ENCODE results near the gene ADCY3. TPM values are rescaled to one million over a fixed set of nuclear protein-coding genes. Genes with fewer than 3 reads are reported as not detected.

ADCY3 gene
- total RNA-seq, 1 experiment from 2014 or later = 75.6 TPM

DNA sequence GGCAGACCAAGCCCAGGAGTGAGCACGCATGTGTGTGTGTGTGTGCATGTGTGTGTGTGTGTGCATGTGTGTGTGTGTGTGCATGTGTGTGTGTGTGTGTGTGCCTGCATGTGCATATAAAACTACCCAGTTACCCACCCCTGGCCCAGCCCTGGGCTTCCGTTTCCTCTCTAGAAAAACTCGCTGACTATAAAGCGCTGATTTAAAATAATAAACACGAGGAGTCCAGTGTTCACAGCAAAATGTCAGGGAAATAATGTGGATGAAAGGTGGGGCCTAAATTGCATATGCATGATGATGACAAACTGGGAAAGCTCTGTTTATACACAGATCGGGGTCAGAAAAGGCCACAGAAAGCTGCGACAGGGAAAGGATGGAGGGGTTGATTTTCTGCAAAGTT is 7.5 kb downstream of the ADCY3 start:
- BruUV-seq (replicated peaks) = no TSS peak
- Histone ChIP-seq H3K9me3 (no peaks in the 10 kb centered on the region), H3K4me3 (ENCODE audit: low read depth, low read length) (no peak overlapping the region), H3K27me3 (replicated peaks; ENCODE audit: control insufficient read depth, insufficient read depth, low read length) (no peaks in the 10 kb centered on the region), H3K4me1 (no peaks in the 10 kb centered on the region), H3K36me3 (ENCODE audit: control insufficient read depth, insufficient read depth, low read length) (no peaks in the 10 kb centered on the region; the same call in 1 of the 2 replicates)
- Mint-ChIP-seq H3K36me3 (ENCODE audit: insufficient read depth, unreplicated experiment) (peaks cover 28% of the 10 kb centered on the region), H3K4me3 (ENCODE audit: unreplicated experiment) (no peak overlapping the region), H3K4me1 (ENCODE audit: low read depth, unreplicated experiment) (peaks cover 13% of the 10 kb centered on the region), H3K27me3 (ENCODE audit: insufficient read depth, unreplicated experiment) (no peaks in the 10 kb centered on the region), H3K9me3 (ENCODE audit: unreplicated experiment) (no peaks in the 10 kb centered on the region), H3K27ac (ENCODE audit: unreplicated experiment) (no peak overlapping the region)
- POLR2A ChIA-PET = no interaction called here
- DNase-seq = no peak
- TF ChIP-seq, protein P1, sequence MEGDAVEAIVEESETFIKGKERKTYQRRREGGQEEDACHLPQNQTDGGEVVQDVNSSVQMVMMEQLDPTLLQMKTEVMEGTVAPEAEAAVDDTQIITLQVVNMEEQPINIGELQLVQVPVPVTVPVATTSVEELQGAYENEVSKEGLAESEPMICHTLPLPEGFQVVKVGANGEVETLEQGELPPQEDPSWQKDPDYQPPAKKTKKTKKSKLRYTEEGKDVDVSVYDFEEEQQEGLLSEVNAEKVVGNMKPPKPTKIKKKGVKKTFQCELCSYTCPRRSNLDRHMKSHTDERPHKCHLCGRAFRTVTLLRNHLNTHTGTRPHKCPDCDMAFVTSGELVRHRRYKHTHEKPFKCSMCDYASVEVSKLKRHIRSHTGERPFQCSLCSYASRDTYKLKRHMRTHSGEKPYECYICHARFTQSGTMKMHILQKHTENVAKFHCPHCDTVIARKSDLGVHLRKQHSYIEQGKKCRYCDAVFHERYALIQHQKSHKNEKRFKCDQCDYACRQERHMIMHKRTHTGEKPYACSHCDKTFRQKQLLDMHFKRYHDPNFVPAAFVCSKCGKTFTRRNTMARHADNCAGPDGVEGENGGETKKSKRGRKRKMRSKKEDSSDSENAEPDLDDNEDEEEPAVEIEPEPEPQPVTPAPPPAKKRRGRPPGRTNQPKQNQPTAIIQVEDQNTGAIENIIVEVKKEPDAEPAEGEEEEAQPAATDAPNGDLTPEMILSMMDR (IDR thresholded peaks at IDR 0.05; ENCODE audit: insufficient read depth in 1 of 2, low read depth in 1 of 2, low read length in 1 of 2, severe bottlenecking in 1 of 2, unreplicated experiment in 1 of 2) = no peak
- CTCF ChIA-PET = no interaction called here
- intact Hi-C loops (cut with micrococcal nuclease; ENCODE audit: unreplicated experiment) = no loop called here

DNA sequence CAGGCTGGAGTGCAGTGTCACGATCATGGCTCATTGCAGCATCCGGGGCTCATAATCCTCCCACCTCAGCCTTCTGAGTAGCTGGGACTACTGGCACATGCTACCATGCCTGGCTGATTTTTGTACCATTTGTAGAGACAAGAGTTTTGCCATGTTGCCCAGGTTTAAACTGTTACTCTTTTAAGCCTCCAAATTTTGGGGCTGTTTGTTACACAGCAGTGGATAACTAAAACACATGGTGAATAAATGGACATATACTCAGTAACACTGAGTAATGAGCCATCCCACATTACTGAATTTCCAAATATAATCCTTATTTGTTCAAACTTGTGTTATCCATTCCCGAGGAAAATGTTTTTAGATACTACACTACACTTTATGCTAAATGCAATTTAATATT is 9.8 kb downstream of the ADCY3 start:
- no peak for DNase-seq
- no peak overlapping the region for H3K4me3 Mint-ChIP-seq (ENCODE audit: unreplicated experiment)
- TF ChIP-seq, protein P1 (IDR thresholded peaks at IDR 0.05; ENCODE audit: insufficient read depth in 1 of 2, low read depth in 1 of 2, low read length in 1 of 2, severe bottlenecking in 1 of 2, unreplicated experiment in 1 of 2) = no peak
- H3K4me3 ChIP-seq (ENCODE audit: low read depth, low read length) = no peak overlapping the region
- CTCF ChIA-PET = no interaction called here
- no peaks in the 10 kb centered on the region for H3K27me3 ChIP-seq (replicated peaks; ENCODE audit: control insufficient read depth, insufficient read depth, low read length)
- H3K9me3 Mint-ChIP-seq (ENCODE audit: unreplicated experiment) = no peaks in the 10 kb centered on the region
- intact Hi-C loops (cut with micrococcal nuclease; ENCODE audit: unreplicated experiment) = no loop called here
- no peaks in the 10 kb centered on the region for H3K4me1 ChIP-seq
- no peaks in the 10 kb centered on the region; the same call in 1 of the 2 replicates for H3K36me3 ChIP-seq (ENCODE audit: control insufficient read depth, insufficient read depth, low read length)
- POLR2A ChIA-PET = no interaction called here
- no peak overlapping the region for H3K27ac Mint-ChIP-seq (ENCODE audit: unreplicated experiment)
- peaks cover 11% of the 10 kb centered on the region for H3K4me1 Mint-ChIP-seq (ENCODE audit: low read depth, unreplicated experiment)
- no peaks in the 10 kb centered on the region for H3K9me3 ChIP-seq
- BruUV-seq (replicated peaks) = no TSS peak
- no peaks in the 10 kb centered on the region for H3K27me3 Mint-ChIP-seq (ENCODE audit: insufficient read depth, unreplicated experiment)
- peaks cover 33% of the 10 kb centered on the region for H3K36me3 Mint-ChIP-seq (ENCODE audit: insufficient read depth, unreplicated experiment)

DNA sequence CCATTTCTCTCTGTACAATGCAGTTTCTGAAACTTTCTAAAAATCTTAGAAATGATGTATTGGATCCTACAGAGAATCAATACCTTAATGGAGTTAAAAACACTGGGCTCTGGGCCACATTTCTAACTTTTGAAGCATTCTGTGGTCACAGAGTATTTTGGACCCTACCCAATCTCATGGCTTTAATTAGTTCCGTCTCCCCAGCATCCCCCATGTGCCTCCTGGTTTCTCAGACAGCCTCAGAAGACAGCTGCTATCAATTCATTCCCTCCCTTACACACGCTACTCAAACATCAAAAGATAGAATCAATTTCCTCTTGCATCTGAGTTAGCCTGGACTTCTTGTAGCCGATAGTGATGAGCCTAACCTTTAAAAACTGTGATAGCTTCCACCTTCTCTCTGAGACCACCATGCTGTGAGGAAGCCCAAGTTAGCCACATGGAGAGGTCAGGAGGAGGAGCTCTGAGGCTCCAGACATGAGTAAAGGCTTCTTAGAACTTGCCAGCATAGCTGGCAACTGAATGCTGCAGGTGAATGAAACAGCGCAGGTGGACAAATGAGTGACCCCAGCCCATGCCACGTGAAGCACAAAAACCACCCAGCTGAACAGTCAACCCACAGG is 10.4 kb downstream of the ADCY3 start:
- Mint-ChIP-seq H3K4me3 (ENCODE audit: unreplicated experiment) (no peak overlapping the region), H3K36me3 (ENCODE audit: insufficient read depth, unreplicated experiment) (peaks cover 32% of the 10 kb centered on the region), H3K4me1 (ENCODE audit: low read depth, unreplicated experiment) (peaks cover 7% of the 10 kb centered on the region), H3K9me3 (ENCODE audit: unreplicated experiment) (no peaks in the 10 kb centered on the region), H3K27me3 (ENCODE audit: insufficient read depth, unreplicated experiment) (no peaks in the 10 kb centered on the region), H3K27ac (ENCODE audit: unreplicated experiment) (no peak overlapping the region)
- Histone ChIP-seq H3K27me3 (replicated peaks; ENCODE audit: control insufficient read depth, insufficient read depth, low read length) (no peaks in the 10 kb centered on the region), H3K9me3 (no peaks in the 10 kb centered on the region), H3K4me3 (ENCODE audit: low read depth, low read length) (no peak overlapping the region), H3K4me1 (no peaks in the 10 kb centered on the region), H3K36me3 (ENCODE audit: control insufficient read depth, insufficient read depth, low read length) (no peaks in the 10 kb centered on the region; the same call in 1 of the 2 replicates)
- ChIA-PET CTCF (no interaction called here), POLR2A (no interaction called here)
- no TSS peak for BruUV-seq (replicated peaks)
- TF ChIP-seq, protein P1 (IDR thresholded peaks at IDR 0.05; ENCODE audit: insufficient read depth in 1 of 2, low read depth in 1 of 2, low read length in 1 of 2, severe bottlenecking in 1 of 2, unreplicated experiment in 1 of 2) = no peak
- no peak for DNase-seq
- intact Hi-C loops (cut with micrococcal nuclease; ENCODE audit: unreplicated experiment) = no loop called here
